Stimulated activated CD8-positive, alpha-beta memory T cell treated with anti-CD3 and anti-CD28 coated beads, Interleukin-15, amount 100 ng/mL, for 1 hour (primary cell): ENCODE measurements around the gene SAP30.

Experiments used
- DNase-seq: peaks from one replicate; pipeline ENCODE4 v3.0.0-alpha.2; 2020; ENCODE audit warnings: low read depth

Gene SAP30

DNA sequence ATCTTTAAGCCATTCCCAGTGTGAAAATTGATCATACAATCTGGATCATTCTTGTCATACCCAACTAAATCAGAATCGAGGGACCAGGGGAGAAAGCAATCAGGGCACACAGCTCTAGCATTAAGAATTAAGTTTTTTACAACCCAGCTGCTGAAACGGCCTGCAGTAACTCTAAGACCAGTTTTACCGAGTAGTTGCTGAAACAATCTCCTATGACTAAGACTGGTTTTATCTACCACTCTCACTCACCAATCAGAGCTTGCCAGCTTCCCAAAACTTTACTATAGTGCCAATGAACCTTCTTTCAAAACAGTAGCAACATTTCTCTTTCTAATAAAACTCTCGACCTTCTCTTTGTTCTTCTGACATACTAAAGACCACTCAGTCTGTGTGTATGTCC lies 2.8 kb upstream of the SAP30 start:
- DNase-seq: no peak

DNA sequence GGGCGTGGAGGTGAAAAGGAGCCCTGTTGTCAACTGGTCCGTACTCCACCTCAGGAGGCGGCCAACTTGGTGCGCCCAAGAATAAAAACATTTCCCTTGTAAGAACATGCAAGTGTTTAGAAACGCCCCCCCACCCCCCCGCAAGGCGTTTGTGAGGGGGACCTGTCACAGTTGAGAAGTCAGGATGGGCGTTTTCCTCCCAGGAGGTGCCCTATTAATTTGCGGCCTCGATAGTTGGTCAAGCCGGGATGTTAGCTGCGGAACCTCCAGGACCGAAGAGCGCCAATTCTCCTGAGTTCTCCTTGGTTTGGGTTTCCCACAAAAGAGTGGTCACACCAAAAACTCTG lies 651 bp upstream of the SAP30 start:
- DNase-seq: peak; percentile 34

DNA sequence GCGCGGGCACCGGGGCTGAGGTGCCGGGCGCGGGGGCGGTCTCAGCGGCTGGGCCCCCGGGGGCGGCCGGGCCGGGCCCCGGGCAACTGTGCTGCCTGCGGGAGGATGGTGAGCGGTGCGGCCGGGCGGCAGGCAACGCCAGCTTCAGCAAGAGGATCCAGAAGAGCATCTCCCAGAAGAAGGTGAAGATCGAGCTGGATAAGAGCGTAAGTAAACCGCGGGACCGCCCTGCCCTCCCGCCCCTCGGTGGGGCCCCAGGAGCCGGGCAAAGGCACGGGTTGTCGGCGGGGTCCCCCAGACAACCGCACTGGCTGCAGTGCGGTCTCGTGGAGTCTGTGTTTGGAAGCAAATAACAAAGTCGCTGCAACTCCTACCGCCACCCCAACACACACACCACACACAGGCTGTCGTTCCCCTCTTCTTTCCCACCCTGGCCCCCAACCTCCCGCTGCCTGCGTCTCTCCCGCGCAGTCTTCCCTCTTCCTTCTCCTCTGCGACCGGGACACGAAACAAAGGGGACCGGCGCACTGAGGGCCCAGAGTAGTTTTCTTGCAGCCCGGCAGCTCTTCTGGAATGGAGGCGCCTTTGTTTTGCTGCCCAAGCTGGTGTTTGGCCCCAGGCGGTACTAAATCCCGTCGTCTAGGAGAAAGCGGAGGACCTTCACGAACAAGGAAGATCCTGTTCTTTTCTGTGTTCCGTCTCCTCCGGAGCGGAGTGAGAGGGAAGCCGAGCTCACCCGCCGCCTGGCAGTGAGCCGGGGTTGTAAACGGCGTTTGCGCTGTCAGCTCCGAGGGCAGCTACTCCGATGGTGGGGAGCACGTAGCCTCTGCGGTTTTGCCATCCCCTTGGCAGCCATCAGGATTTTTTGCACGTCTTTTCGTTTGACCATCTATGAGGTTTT lies 788 bp downstream of the SAP30 start:
- DNase-seq: peak; percentile 5

DNA sequence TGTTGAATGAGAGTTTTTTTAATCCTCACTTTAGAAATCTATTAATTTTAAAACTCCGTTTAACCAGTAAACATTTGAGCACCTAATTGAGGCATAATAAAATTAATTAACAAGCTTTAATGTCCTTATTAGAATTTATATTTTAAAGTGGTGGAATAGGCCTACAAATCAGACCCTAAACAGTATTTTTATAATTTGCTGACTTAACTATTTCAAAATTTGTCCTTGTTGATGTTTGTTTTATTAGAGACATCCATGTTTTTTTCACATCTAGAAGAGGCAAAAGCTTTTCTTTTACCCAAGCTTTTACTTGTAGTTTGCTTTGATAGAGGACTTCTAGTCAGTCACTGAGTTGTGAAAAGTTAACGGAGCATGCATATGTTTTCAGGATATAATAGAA lies 3.8 kb downstream of the SAP30 start:
- no peak for DNase-seq

DNA sequence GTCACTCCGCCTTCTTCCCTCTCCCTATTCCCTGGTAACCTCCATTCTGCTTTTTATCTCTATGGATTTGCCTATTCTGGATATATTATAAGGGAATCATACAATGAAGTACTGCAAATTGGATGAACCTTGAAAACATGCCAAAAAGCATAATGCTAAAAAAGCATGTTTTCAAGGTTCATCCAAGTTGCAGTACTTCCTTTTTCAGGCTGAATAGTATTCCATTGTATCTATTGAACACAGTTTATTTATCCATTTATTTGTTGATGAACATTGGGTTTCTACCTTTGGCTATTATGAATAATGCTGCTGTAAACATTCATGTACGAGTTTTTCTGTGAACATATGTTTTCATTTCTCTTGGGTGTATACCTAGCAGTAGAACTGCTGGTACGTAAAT lies 9.2 kb downstream of the SAP30 start:
- DNase-seq: no peak

DNA sequence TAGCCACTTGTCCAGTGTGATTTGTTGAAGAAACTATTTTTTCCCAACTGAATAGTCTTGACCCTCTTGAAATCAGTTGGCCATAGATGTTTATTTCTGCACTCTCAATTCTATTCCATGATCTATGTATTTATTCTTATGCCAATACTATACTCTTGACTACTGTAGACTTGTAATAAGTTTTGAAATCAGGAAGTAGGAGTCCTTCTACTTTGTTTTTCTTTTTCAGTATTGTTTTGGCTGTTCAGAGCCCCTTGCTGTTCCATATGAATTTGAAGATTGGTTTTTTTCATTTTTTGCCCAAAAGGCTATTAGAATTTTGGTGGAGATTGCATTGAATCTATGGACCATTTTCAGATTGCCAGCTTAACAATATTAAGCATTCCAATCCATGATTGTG lies 10.2 kb downstream of the SAP30 start:
- no peak for DNase-seq

DNA sequence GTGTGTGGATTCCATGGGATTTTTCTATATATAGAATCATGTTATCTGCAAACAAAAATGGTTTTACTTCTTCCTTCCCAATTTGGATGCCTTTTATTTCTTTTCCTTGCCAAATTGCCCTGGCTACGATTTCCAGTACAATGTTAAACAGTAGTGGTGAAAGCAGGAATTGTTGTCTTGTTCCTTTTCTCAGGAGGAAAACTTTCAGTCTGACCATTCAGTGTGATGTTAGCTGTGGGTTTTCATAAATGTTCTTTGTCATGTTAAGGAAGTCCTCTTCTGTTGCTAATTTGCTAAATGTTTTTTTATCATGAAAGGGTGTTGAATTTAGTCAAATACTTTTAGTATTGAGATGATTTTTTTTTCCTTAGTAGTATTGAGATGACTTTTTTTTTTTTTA lies 10.9 kb downstream of the SAP30 start:
- no peak for DNase-seq

DNA sequence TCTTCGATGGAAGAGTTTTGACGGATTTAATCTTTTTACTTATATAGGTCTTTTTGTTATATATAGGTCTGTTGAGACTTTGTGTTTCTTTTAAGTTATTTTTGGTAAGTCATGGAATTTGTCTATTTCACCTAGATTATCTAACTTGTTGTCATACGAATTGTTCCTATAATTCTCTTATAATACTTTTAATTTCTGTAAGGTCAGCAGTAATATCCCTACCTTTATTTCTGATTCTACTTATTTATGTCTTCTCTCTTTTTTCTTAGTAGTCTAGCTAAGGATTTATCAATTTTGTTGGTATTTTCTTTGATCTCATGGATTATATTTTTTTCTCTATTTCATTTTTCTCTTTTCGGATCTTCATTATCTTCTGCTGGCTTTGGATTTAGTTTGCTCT lies 11.6 kb downstream of the SAP30 start:
- DNase-seq: no peak

DNA sequence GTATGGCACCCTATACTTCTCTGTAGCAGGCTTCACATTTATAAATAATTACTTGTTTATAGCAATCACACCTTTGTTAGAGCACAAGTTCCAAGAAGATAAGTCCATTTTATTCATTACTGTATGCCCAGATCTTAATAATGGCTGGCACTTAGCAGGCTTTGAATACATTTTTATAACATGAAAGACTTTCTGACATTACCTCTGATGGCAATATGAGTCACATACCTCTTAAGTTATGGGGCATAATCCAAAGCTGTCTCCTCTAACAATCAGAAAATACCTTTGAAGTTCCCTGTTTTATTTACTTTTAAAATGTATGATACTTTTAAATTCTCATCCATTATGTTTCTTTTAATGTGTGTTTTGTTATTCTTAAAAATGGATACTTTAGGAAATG lies 16.0 kb downstream of the SAP30 start:
- DNase-seq: no peak

DNA sequence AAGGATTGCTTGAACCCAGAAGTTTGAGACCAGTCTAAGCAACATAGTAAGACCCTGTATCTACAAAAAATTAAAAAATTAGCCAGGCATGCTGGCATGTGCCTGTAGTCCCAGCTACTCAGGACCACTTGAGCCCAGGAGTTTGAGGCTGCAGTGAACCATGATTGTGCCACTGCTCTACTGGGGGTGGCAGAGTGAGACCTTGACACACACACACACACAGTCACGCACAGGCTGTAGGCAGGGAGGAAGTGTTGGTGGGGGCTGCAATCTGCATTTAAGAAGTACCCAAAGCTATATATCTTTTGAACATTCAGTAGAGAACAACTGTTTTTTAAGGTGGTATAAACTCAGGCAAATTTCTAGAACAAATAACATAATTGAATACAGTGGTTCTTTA lies 20.9 kb downstream of the SAP30 start:
- DNase-seq: no peak

DNA sequence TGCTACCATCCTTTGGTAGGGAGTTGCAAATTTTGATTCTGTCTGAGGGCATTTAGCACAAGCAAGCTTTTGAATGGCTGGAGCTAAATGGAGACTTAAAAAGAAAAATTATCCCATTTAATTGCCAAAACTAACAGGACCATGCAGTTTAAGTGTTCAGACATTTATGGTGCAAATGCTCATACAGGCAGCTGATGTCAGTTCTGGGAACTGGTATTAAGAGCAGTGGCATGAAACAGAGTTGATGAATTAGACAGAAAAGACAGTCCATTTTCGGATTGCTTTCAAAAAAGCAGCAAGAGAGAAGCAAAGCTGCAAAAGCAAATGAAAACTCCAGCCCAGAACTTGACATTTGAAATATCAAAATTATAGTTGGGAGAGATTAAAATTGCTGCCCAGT lies 26.9 kb downstream of the SAP30 start:
- no peak for DNase-seq

DNA sequence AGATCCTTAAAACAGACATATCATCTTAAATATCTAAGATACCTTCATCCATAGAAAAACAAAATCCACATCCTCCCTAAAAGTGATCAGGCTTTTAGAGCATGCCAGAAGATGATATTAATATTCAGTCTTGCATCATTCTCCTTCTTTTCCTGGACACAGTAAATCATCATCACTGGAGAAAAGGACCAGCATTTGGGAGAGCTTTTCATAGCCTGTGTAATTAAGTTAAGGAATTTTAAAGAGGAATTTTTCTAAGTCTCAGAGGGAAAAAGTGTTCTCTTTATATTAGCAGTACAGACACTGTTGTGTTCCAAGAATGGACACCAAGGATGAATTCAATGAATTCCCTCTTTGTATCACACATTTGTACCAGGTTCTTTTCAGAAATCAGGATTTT lies 27.5 kb downstream of the SAP30 start:
- DNase-seq: no peak

DNA sequence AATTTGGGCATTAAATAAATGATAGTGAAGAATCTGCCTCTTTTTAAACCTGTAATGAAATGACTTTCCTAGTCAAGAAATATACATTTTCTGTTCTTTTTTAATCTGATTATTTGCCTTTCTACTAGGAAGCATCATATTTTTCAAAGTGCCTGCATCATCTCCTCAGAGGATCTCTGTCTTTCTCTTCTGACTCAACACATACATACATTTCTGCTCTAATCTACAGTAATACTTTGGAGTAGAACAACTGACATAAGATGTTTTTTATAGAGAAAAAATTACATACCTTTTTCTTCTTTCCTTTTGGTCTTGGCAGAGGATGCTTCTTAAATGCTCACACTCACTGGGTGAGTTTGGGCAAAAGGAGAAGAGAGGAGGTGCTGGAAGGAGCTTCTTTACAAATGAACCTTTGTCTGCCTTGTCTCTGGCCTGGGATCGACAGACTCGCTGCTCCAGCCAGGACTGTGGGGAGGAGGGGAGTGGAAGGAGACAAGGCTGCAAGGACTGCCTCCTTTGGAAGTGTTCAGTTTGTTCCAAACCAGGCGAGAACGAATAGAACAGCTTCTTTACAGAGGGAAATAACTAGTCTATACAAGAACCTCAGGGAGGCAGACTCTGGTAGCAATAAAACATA lies 28.1 kb downstream of the SAP30 start, which contains the start of gene SCRG1:
TSS of gene SCRG1 (minus strand) at position 338 of the 637 bp plus-strand sequence. CDS start 7,702 bp downstream, outside the sequence.
- DNase-seq: no peak

DNA sequence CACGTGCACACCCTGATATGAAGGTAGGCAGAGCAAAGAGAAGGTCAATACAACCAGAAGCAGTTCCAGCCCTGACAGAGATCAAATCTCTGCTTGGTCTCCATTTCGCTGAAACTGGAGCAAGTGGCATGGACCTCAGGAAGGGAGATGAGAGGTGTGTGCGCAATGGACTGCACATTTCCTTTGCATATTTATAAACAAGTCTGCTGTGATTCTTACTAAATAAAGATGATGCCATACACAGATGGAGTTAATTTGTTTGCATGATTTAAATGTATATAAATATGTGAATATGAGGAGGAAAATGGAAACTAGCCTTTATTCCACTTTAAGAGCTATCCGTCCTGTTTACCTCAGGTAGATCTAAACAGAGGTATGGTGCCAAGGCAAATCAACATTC lies 30.3 kb downstream of the SAP30 start:
- no peak for DNase-seq

DNA sequence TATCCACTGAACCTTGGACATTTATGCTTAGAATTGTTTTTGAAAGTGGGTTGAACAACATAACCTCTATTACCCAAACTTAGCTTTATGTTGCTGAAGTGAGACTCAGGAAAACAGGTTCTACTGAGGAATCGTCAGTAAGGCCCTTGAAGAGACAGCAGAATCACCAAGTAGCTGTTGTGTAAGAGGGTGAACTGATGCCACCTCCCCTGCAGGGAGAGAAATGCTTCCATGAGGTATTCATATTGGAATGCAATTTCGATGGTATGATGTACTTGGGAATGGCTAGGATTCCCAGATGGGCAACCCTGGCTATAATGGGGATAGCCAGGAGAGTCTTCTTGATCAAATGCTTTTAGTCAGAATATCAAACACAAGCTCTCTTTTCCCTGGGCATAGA lies 32.3 kb downstream of the SAP30 start:
- no peak for DNase-seq

DNA sequence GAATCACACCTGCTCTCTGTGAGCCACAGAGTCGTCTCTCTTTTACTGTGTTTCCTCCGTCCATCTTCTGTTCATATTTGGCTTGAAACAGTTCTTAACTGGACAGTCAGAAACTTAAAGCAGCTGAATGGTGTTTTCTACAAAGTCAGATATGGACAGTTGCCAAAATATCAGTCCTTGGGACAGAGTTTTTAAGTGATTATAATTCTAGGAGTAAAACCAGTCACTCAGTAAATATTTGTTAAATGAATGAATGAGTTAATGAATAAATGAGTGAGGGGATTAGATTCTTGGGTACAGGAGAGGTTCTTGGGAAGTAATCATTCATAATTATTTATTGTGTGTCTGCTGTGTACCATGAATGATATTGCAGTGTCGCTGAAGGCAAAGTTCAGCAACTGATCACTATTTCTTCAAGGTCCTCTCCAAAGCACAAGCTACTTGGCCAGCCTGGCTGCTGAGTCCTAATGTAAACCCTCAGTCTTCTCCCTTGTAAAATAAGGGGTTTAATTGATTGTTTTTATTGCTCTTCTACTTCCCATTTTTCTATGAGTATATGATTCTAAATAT lies 33.6 kb downstream of the SAP30 start:
- no peak for DNase-seq

DNA sequence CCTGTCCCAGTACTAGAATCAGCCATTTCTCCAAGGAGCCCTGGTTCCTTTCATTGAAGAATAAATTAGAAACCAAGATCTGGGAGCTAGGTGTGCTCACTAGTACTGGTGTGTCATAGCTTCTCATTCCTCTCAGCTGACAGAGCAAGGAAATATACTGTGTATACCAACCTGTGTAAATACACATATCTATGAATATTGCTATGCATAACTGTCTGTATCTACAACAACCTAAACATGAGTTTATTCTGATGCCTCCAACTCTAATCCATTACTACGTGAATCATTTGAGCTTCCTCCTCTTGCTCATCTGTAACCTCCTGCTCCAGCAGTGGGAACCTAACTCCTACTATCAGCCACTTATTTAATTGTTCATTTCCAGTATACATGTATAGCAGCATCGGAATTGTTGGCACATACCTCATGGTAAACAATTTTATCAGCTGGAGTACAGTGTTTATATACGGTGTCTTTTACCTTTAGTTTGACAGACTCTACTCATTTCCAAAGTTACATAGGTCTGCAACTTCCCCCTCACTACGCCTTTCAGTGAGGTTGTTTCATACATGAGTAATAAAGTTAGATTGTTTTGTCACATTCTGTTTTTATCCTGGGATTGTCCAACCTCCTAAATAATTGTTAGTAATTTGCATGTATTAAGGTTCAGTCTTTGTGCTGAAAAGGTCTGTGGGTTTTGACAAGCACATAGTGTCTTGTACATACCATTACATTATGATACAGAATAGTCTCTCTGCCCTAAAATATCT lies 35.3 kb downstream of the SAP30 start:
- DNase-seq: no peak

DNA sequence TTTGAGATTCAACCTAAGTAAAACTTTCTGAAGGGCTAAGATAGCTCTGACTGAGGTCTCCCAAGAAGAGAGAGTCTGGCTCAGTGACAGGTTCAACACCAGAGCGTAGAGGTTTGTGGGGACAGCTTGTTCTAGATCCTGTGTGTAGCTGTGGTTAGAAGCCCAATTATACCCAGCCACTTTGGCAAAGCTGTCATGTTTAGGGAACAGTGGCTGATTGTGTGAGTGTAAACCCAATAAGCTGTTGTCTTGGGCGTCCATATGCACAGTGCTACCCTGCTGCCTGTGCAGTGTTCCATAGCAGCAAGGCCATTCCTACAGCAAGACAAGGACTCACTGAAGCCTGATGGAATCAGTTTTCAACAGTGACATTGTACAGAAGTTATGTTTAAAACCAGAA lies 39.3 kb downstream of the SAP30 start:
- DNase-seq: no peak

DNA sequence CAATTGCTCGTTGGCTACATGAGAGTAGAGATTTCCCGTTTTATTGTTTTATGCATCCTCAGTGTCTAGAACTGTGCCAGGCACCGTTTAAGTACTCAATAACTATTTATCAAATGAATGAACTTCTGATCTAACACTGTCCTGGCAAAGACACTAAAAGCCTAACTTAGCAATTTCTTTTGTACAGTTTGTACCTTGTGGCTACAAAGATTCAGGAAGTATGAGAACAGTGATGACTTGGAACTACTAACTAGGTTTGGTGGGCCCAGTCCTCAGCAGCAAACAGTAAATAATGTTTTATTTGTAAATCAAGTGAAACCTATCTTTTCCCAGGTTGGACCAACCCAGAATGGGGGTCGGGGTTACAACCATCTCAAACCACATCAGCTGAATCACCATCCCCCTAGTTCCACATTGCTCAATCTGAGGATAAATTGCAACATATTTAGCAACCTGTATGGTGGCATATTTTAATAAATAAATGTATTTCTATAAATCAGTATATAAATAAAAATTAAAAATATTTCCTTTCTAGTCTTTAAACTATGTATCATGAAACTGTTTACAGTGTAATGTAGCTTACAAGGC lies 40.4 kb downstream of the SAP30 start:
- no peak for DNase-seq

DNA sequence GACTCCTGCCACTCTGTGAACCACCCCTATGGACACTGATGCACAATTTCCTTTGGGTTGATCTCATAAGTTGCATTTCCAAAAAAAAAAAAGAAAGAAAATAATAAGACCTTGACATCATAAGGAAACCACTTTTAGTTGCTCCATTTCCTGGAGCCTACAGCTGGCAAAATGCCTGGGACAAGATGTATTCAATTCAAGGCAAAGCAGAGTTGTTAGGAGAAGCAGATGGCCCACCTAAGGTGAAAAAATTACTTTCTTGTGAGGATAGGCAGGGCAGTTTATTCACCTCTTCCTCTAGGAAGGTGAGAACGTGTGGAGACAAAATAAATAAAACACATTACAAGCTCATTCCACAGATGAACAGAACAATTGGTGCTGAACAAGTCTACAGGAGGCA lies 42.3 kb downstream of the SAP30 start:
- no peak for DNase-seq

DNA sequence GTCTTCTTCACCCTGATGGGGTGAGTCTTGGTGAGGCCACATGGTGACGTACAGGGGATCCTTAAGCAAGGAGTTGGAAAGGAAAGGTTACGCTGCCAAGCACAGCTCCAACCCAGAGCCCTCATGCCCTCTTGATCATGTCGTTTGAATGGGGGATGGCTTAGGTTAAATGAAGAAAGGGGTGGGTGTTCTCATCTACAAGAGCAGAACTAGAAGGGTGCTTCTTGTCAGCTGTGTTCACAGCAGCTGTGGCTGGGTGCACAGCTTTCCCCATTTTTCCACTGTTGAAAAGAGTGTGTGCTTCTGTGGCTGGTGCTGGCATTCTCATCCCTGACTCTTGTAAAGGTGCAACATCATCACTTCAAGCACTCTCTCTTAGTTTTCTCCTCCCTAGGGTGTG lies 43.7 kb downstream of the SAP30 start:
- DNase-seq: no peak

DNA sequence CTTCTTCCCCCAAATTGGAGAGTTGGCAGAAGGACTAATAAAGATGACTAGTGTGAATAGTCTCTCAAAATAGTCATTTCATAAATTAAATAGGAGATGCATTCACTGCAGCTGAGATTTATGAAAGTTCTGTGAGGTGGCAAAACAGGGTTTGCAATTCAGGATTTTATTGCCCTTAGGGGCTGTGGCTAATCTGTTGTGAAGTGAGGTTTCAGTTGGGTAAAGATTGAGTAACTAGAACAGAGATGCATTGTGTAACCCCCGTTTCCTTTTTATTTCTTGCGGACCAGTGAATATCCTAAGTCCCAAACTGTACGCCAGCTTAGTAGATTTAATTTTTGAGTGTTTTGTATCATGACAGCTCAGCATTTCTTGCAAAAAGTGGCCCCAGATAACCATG lies 44.3 kb downstream of the SAP30 start:
- no peak for DNase-seq
